Measurements from ENCODE around the gene KCTD14. TPM values are rescaled to one million over a fixed set of nuclear protein-coding genes. Genes with fewer than 3 reads are reported as not detected.

Gene KCTD14
- total and polyA plus RNA-seq, 2 of the 4 experiments (the other 2 are of a cell fraction) = 0.90 to 0.97 TPM

DNA sequence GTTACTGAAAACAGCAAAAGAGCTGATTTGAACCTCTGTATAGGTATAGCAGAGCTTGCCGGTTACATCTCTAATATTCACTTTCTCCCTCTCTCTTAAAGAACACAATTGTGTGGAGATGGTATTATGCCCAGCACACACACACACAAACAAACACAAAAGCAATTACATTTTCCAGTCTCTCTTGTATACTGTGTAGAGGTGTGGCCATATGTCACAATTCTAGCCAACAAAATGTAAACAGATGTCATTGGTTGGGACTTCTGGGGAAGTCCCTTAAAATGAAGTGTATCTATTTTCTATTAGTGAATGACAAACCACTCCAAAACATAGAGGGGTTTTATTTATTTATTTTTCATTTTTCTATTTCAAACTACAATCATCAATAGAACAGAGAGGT, 12.8 kb downstream of the KCTD14 start:
- Histone ChIP-seq H2BK20ac (ENCODE audit: low read depth, low read length) (no peak overlapping the region), H3K4me3 (ENCODE audit: insufficient read depth, low read depth, low read length) (no peak overlapping the region), H2AFZ (replicated peaks; ENCODE audit: low read length, poor library complexity) (no peak overlapping the region), H4K5ac (ENCODE audit: low read depth, low read length) (no peak overlapping the region), H3K27me3 (ENCODE audit: control insufficient read depth, insufficient read depth, low read length) (no peaks in the 10 kb centered on the region), H3K56ac (ENCODE audit: extremely low read depth, insufficient read depth, low read length) (no peak overlapping the region), H3K79me1 (ENCODE audit: low read depth in 1 of 2, low read length in 2 of 2) (no peaks in the 10 kb centered on the region), H2BK120ac (ENCODE audit: low read depth, low read length) (no peak overlapping the region), H3K14ac (replicated peaks; ENCODE audit: low read depth, low read length) (no peak overlapping the region), H3K9ac (ENCODE audit: low read depth, low read length) (no peak overlapping the region), H3K4ac (ENCODE audit: low read depth, low read length) (no peak overlapping the region), H3K9me3 (ENCODE audit: control insufficient read depth, insufficient read depth, low read length) (no peaks in the 10 kb centered on the region), H3K18ac (ENCODE audit: low read depth, low read length) (no peak overlapping the region), H3K23ac (ENCODE audit: low read depth, low read length) (no peak overlapping the region), H2AK9ac (replicated peaks; ENCODE audit: low read depth, low read length, poor library complexity) (no peak overlapping the region), H4K20me1 (ENCODE audit: insufficient read depth, low read length) (no peaks in the 10 kb centered on the region), H4K8ac (ENCODE audit: low read depth in 2 of 2, low read length in 2 of 2) (no peak overlapping the region), H3K4me2 (ENCODE audit: low read depth, low read length) (no peak overlapping the region), H2AK5ac (ENCODE audit: low read depth, low read length) (no peak overlapping the region), H3K36me3 (ENCODE audit: control insufficient read depth, insufficient read depth, low read length) (no peaks in the 10 kb centered on the region), H2BK15ac (ENCODE audit: low read depth, low read length) (no peak overlapping the region), H2BK5ac (ENCODE audit: low read depth, low read length, poor library complexity, severe bottlenecking) (no peak overlapping the region), H3K27ac (ENCODE audit: insufficient read depth, low read length) (no peak overlapping the region), H4K91ac (ENCODE audit: insufficient read depth, low read depth, low read length) (no peak overlapping the region), H3K9me1 (ENCODE audit: insufficient read depth, low read length) (no peaks in the 10 kb centered on the region), H3K4me1 (ENCODE audit: control insufficient read depth, insufficient read depth, low read length) (no peaks in the 10 kb centered on the region)
- BruUV-seq (replicated peaks) = no TSS peak
- POLR2A ChIA-PET (ENCODE audit: unreplicated experiment) = interaction anchor here (0.6 to 0.7 kb wide), 2 partner anchors 98 to 273 kb away, joined by 4 to 8 read pairs; no protein-coding TSS in a partner anchor
- WGBS, 2 experiments (ENCODE audit: extremely low coverage in 2 of 2, insufficient read length in 1 of 2) = no CpG with 5 or more reads among the region's 1 CpG
- no peak for TF ChIP-seq CHD1 (IDR thresholded peaks at IDR 0.05; ENCODE audit: low read depth, low read length)
- TF ChIP-seq CTCF (conservative IDR thresholded peaks at IDR 0.05; ENCODE audit: low read depth, low read length) = no peak
- no peak for TF ChIP-seq ELK1 (IDR thresholded peaks at IDR 0.05; ENCODE audit: borderline replicate concordance, low read depth, low read length)
- no peak for TF ChIP-seq POLR2A (IDR thresholded peaks at IDR 0.05; ENCODE audit: low read depth, low read length)
- TF ChIP-seq RAD21 (IDR thresholded peaks at IDR 0.05; ENCODE audit: low read length) = no peak
- TF ChIP-seq RFX5 (IDR thresholded peaks at IDR 0.05; ENCODE audit: low read depth, low read length) = no peak
- no peak for TF ChIP-seq MXI1 (IDR thresholded peaks at IDR 0.05; ENCODE audit: borderline replicate concordance, low read depth, low read length)
- TF ChIP-seq SMC3 (IDR thresholded peaks at IDR 0.05; ENCODE audit: low read depth, low read length) = no peak
- no peak for TF ChIP-seq MAZ (IDR thresholded peaks at IDR 0.05; ENCODE audit: borderline replicate concordance, low read depth, low read length)
- no peak for TF ChIP-seq USF2 (IDR thresholded peaks at IDR 0.05; ENCODE audit: low read depth, low read length)
- TF ChIP-seq MAFK (IDR thresholded peaks at IDR 0.05; ENCODE audit: low read depth, low read length) = no peak
- no peak for TF ChIP-seq BHLHE40 (IDR thresholded peaks at IDR 0.05; ENCODE audit: low read depth, low read length)
- dilution Hi-C loops (cut with HindIII; ENCODE audit: low sequenced_read_pairs, unreplicated experiment) (no loop called here), in situ Hi-C loops (cut with MboI; ENCODE audit: low sequenced_read_pairs) (no loop called here), intact Hi-C loops (cut with micrococcal nuclease) (no loop called here)
- ATAC-seq (ENCODE audit: low read depth) (no peak), DNase-seq (no peak)
- CTCF ChIA-PET = interaction anchor here (0.6 to 1.5 kb wide), 2 partner anchors 11 to 482 kb away, joined by 3 to 4 read pairs; no protein-coding TSS in a partner anchor
